ENCODE results near the gene AR.
"Not testable (repeated sequence)": the region's sequence is repeated elsewhere in the genome, so short reads cannot be mapped to it uniquely, and the experiment has no call there.

Gene AR

DNA sequence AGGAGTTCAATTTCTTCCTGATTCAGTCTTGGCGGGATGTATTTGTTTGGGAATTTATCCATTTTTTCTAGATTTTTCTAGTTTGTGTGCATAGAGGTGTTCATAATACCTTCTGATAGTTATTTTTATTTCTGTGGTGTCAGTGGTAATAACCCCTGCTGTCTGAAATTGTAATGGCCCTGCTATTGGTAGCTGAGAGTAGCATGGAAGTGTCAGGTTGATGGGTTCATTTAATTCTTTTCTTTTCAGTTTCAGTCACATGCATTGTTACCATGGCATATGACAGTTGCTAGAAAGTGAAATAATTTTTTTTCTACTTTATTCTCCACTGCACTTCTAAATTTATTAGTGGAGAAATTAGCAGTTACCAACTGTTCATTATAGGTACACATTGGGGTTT lies 20.7 kb downstream of the AR start:
- DNase-seq, result no peak

DNA sequence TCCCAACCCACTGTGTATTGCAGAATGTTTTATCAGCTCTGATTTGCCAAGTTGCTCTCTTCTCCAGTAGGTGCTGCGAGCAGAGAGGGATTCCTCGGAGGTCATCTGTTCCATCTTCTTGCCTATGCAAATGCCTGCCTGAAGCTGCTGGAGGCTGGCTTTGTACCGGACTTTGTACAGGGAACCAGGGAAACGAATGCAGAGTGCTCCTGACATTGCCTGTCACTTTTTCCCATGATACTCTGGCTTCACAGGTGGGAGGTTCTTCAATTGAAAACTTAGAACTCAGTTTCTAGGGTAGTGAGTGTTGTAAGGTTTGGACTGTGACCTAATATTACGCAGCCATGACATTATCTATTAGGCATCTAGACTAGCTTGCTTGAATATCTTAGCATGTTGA lies 24.9 kb downstream of the AR start:
- DNase-seq, result no peak

DNA sequence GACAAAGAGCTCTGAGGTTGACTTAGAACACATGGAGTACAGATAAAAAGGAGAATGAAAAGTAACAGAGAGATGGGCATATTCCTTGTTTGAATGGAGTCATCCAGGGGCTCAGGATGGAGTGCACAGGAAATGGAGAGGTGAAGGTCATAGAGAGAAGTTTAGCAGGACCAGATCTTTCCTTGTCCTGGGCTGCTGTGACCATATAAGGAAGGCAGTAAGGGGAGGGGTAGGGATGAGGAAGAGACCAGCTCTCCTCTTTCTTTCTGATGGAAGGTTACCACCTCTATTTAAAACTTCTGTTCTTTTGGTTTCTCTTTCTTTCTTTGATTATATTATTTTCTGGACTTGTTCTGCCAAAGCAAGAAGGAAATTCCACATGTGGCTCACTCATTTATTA lies 27.0 kb downstream of the AR start:
- DNase-seq, result no peak

DNA sequence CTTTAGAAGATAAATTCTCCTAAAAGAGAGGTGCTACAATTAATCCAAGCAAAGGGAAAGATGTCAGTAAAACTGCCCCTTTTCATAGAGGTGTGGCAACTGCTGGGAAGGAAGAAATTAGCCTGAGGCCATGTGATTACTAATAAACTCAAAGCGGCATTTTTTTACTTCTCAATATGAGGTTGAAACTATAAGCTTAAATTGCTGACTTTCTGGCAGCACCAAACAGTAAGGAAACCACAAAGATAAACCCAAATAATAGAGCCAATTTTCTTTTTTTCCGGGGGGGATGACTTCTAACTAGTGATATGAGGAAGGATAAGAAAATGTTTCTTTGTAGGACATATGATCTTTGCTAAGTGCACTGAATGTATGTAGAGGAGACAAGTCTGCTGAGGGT lies 30.9 kb downstream of the AR start:
- no peak for DNase-seq

DNA sequence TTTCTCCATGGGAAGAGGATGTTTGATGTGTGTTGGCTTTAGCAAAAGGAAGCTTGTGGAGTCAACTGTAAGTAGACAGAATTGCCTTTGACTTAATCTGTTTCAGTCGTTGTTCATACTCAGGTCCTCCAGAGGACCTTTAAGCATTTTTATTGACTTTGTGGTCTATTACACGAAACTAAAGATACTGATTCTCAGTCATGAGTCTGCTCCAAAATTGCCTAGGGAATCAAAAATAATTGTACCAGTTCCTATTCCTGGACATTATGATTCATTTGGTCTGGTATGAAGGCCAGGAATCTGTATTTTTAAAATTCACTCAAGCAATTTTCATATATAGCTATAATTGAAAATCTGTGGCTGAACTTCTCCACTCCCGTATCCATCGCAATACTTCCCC lies 38.6 kb downstream of the AR start:
- no peak for DNase-seq

DNA sequence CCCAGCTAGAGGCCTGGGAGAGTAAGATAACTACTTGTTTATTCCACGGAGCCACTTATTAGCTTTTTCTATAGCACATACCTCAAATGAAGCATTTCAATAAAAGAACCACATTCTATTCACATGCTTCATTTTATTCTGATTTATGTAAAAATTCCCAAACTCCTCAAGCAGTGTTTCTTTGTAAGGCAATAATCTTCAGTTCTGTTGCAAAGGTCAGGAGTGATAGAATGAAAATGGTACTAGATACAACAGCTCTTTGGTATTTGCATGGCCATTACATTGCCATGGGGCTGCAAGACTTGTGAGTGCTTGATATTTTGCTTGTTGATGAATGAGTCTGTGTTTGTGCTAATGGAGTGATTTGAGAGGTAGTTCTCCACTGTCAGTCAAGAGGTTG lies 39.4 kb downstream of the AR start:
- no peak for DNase-seq

DNA sequence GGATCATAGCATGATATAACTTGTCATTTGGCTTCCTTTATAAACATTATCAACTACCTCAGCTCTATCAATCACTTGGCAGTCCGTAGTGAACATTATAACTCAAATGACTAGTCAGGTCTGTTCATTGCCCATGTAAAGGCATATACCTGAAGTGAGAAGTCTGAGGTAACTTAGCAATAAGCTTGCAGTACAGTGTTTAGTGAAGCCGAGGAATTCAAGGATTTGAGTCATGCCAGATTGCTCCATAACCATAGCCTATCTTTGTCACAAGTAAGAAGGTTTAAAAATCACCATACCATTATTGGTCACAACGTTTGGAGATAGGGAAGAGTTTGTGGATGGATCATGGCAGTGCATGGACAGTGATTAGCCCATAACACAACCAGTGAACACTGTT lies 41.6 kb downstream of the AR start:
- no peak for DNase-seq

DNA sequence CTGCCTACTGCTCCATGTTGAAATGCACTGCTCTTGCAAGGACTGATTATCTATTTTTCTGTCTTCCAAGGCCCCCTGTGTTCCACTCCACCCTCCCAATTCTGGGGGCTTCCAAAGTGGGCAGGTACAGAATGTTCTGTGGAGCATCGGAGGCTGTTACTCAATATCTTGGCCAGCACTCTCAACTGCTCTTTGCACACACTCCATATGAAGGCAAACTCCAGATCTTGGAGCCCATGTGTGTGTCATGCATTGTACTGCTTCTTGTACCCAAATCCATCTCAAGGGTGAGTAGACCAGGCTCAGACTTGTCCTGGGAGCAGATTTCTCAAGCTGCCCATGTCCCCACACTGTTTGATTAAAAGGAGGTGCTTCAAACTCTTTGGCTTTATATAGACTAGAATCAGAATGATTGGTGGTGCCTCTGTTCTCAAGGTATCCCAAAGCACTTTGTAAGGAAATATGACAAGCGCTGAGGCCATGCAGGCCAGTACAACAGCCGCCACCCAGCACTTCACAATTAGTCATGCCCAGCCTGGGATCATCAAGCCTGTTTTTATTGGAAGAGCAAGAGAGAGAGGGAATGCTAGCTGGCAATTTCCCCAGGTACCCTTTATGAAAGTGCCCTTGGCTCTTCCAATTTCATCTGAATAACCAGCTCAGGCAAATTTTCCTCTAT lies 44.3 kb downstream of the AR start:
- no peak for DNase-seq

DNA sequence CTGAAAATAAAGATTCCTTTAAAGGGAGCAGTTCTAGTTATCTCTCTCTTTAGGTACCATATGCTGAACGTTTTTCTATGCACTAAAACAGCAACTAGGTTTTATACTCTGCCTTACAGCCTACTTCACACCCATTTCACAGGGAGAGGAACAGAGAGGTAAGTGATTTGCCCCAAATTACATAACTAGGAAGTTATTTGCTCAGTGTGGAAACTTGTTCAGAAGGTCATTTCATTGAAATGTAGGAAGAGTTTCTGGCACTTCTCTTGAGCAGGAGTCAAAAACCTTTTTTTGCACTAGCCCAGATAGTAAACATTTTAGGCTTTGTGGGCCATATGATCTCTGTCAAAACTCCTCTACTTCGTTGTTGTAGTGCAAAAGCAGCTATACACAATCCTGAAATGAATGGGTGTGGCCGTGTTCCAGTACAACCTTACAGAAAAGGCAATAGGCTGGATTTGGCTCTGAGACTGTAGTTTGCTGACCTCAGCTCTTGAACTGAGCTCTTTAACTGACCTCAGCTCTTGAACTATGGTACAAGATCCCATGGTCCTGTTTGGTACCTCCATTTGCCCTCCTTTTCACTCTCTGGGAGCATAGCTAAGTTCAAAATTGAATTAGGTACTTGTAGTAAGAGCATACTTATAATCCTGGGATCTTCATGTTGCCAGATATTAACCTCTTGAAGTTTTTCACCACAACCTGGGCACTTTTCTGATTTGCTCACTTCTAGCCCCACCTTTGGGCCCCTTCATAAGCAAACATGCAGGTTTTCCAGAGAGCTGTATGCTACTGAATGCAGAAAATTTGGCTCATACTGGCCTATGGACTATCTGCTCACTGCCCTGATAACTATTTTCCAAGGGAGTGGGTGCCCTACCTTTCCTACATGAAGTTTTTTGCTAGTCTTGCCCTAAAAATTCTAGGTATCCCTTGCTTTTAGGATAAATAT lies 53.3 kb downstream of the AR start:
- DNase-seq, result no peak

DNA sequence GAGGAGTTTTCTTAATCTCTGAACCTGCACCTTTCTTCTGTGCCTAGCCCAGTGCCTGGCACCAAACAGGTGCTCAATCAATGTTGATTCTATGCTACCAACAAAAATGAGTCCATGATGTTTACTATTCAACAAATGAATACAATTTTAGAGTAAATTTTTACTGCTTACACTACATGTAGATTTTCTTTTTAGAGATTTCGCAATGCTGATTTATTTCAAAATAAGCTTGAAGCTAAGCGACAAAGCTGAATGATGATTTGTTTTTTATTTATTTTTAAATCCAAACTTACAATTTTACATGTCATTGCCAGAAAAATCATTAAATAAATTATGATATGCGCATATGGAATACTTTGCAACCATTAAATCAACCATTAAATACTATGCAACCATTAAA lies 55.7 kb downstream of the AR start:
- no peak for DNase-seq

DNA sequence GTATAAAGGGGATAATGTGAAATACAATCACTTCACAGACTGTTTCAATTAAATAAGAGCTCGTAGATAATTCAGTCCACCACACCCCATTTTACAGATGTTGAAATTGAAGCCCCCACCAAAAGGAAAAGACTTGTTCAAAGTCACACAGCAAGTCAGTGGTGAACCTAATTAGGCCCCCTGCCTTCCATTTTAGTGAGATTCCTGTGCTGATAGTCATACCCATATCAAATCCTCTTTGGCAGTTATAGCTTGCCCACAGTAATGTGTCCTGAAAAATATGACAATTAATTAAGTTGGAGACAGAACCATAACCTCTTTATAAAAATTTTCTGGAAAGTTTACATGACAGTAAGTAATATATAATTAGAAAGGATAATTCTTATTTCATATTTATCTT lies 58.0 kb downstream of the AR start:
- no peak for DNase-seq

DNA sequence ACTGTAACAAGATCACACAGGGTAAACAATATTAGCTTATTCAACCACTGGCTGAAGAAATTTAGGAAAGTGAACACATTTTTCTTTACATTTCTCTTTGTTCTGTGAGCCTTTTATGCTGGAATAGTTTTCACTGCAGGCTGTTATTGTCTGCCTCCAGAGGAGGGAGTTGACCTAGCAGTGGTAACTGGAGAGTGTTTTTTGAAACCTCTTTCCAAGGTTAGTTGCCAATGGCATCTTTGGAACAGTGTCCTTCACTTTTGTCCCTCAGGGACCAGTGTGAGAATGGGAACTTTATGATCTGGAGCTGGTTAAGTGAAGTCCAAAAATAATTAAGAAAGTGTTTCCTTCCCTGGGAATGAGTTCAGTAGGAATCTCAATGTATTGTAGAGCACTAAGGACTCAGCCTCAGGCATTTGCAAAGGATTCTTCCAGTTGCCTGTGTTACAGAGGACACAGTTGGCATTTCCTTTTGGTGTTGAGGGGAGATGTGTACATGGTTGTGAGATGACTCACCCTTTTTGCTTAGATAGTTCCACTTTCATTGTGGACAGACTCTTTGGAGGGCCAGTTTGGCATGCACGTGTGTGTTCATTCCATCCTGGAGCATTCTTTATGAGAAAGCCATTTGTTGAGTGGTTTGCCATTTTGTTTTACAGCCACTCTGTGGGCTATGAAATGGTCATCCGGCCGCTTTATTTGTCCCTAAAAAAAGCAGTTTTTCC lies 61.3 kb downstream of the AR start:
- DNase-seq, result no peak

DNA sequence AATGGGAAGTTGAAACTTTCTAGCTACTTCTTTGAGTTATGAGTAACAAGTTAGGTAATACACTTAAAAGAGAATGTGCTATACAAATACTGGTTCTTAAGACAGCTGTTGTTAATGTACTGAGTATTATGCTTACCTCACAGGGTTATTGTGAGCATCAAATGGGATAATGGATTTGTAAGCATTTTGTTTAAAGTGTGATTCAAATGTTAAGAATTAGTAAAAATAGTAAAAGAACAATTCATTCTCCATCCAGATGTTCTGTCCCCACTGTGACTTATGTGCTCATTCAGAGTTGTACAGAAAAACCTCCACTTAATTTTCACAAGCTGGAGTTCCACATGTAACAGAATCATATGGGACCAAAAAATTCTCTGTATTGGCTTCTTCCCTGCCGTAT lies 63.6 kb downstream of the AR start:
- DNase-seq, result no peak

DNA sequence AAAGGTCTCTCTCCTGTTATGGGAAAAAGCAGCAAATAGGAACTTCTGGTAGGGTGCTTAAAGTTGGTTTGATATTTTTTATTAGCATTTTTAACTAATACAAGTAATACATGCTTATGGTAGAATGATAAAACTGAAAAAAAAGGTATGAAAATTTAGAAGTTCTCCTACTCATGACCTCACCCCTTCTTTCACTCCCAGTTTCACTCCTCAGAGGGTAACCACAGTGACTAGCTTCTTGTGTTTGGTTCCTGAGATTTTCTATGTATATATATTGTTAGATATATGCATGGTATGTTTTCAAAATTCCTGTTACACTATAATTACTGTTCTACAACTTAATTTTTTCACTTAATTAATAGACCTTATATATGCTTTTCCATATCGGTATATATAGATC lies 66.5 kb downstream of the AR start:
- no peak for DNase-seq

DNA sequence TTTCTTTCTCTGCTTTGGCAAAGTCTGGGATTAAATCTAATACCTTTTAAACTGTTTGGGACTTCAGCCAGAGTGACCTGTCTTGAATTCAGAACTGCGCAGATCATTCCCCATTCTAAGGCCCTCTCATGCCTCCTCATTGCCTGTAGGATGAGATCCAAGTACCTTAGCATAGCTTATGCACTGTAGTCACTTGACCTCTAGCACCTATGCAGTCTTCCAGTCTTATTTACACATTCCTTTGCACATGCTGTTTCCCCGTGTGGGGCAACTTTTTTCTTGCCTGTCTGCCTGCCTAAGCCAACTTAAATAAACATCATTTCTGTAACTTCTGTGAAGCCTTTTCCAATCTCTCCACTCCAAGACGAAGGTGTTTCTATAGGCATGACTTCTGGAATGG lies 68.4 kb downstream of the AR start:
- DNase-seq, result no peak

DNA sequence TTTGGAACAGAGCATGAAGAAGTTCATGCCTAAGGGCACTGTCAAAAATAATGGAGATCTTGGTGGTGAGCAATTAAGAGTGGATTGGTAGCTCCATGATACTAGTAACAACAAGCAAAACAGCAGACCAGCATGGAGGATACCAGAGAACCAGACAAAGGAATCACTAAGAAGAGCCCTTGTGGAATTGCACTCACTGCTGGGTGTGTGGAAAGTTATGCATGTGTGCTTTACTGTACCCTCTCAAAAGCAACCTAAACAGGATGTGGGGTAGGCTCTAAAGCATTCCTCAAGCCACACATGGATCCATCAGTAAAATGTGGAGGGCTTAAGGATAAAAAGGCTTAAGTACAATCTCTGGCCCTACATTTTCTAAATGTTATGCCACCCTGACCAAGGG lies 69.5 kb downstream of the AR start:
- DNase-seq, result no peak

DNA sequence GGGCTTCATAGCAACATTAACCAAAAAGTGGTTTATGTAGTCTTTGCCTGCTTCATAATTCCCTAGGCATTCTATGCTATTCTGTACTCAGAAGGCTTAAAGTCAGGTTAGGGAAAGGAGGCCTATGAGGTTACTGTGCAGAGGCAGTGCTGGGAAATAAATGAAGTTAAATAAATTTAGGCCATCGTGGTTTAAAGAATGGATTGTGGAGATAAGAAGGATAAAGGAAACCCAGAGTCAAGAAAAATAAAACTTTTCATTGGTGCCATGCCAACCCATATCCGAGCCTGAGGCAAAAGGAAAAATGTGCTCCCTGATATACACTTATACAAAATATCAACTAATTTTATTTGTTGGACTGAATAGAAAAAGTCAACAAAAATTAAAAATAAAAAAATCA lies 70.2 kb downstream of the AR start:
- no peak for DNase-seq

DNA sequence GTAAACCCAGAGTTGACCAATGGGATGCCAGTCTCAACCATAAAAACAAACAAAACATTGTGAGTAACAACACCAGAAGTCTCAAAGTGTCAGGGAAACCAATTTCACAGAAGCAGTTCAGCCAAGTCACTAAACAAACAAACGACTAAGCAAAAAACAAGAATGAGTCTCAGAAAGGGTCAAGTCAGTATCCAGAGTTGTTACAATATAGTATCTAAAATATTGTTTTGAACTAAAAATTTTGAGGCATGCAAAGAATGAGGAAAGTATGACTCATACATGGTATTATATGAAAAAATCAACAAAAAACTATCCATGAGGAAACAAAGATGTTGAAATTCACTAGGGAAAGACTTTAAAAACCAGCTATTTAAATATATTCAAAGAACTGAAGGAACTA lies 70.6 kb downstream of the AR start:
- no peak for DNase-seq

DNA sequence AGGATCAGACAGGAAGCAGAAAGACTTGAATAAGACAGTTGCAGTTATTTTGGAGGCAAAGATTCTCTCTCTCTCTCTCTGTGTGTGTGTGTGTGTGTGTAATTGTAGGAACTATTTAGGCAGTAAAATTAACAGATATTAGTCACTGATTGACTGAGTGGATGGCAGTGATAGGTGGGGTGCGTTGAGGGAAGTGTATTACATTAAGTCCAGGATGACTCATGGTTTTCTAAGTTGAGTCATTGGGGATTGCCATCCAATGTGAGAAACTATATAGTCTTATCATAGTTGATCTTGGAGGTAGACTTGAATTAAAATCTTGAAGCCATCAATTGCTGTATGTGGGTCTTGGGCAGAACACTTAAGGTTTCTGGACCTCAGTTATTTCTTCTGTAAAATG lies 75.4 kb downstream of the AR start:
- DNase-seq, result no peak

DNA sequence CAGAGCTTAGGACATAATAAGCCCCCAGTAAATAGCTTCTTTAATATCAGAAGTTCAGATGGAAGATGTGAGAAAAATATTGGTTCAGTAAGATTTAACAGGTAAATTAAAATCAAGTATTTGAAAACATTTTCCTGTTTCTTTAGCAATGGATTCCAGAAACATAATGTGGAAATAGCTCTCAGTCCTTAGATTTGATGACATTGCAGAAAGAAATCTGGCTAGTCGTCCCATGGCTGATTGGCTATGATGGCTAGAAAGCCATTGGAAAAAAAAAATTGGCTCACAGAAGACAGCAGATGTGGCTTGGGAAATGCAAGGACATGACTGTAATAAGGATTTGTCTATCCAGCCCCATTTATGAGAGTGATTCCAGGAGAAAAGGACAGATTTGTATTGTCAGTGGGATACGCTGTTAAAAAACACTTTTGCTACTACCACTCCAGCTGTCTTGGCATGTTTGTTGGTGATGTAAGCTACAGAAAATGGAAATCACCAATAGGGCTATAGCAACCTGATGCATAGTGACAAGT lies 78.3 kb downstream of the AR start:
- DNase-seq, result no peak

DNA sequence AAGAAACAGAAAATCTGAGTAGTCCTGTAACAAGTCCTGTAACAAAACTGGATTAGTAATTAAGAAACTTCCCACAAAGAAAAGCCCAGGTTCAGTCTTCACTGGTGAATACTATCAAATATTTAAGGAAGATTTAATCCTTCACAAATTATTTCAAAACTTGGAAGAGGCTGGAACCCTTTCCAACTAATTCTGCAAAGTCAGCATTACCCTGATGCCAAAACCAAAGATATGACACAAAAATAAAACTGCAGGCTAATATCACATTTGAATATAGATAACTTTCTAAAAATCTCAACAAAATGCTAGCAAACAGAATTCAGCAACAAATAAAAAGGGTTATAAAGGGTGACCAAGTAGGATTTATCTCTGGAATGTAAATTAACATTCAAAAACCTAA lies 80.5 kb downstream of the AR start:
- no peak for DNase-seq

DNA sequence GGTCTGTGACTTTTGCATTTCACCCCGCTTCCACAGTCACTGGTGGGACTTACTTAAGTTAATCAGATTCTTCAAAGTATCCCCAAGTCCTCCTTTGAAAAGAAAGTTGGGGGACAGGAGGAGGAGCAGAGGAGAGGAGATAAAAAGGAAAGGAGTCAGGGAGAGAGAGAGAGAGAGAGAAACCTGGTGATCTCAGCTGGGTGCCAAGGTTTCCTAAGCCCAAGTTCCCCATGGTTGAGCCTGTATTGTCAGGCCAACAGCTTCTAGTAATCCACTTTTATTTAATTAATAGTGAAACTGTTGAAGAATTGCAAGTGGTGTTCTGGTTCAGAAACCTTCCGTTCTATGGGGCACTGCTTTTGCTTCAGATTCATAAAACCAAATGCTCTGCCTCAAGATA lies 91.6 kb downstream of the AR start:
- no peak for DNase-seq

DNA sequence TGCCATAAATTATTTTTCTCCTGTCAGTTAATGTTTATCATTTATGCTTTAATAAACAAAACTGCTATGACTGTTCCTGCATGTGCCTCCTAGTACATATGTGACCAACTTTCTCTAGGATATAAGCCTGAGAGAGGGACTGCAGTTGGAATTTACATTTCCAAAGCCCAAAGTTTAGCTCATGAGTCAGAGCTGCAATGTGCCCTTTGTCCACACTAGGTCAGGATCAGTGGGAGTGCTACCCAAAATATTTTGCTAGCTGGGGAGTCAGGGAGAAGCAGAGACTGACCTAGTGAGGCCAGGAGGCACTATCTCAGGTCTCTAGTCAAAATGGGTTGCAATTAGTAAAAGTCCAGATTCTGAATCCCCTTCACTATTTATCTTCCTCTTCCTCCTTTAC lies 92.7 kb downstream of the AR start:
- DNase-seq, result no peak

DNA sequence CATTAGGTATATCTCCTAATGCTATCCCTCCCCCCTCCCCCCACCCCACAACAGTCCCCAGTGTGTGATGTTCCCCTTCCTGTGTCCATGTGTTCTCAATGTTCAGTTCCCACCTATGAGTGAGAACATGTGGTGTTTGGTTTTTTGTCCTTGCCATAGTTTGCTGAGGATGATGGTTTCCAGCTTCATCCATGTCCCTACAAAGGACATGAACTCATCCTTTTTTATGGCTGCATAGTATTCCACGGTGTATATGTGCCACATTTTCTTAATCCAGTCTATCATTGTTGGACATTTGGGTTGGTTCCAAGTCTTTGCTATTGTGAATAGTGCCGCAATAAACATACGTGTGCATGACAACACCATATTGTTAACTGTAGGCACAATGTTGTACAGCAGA lies 93.5 kb downstream of the AR start:
- not testable (repeated sequence) for DNase-seq
